ENCODE data around the gene BCAS3.

Gene BCAS3

GRCh38 chr17:61333136-61333535, 655.5 kb downstream of the BCAS3 start:
- no peak overlapping the region for H3K27ac ChIP-seq
- TF ChIP-seq ZFX (IDR thresholded peaks at IDR 0.05) (no peak), CTCF (conservative IDR thresholded peaks at IDR 0.05) (no peak)

- no peak for TF ChIP-seq CTCF (conservative IDR thresholded peaks at IDR 0.05)
- no peak for TF ChIP-seq ZFX (IDR thresholded peaks at IDR 0.05)
These were observed 657.0 kb downstream of the BCAS3 start for GRCh38 chr17:61334673-61335072.

GRCh38 chr17:61335105-61335844, 657.6 kb downstream of the BCAS3 start:
- no peak overlapping the region for H3K27ac ChIP-seq
- TF ChIP-seq CTCF (conservative IDR thresholded peaks at IDR 0.05) (no peak), ZFX (IDR thresholded peaks at IDR 0.05) (no peak)

More at GRCh38 chr17:61334673-61335072, 657.0 kb downstream of the BCAS3 start:
- no peak overlapping the region for H3K27ac ChIP-seq

- no peak overlapping the region for H3K27ac ChIP-seq
These were observed 658.4 kb downstream of the BCAS3 start for GRCh38 chr17:61335845-61336655.

GRCh38 chr17:61337290-61337689, 659.6 kb downstream of the BCAS3 start:
- no peak for TF ChIP-seq CTCF (conservative IDR thresholded peaks at IDR 0.05)
- TF ChIP-seq ZFX (IDR thresholded peaks at IDR 0.05): no peak
- H3K27ac ChIP-seq: no peak overlapping the region

More at GRCh38 chr17:61335845-61336655, 658.4 kb downstream of the BCAS3 start:
- TF ChIP-seq CTCF (conservative IDR thresholded peaks at IDR 0.05) (no peak), ZFX (IDR thresholded peaks at IDR 0.05) (no peak; the same call in 1 of the 2 replicates)

- no peak overlapping the region for H3K27ac ChIP-seq
- no peak for TF ChIP-seq ZFX (IDR thresholded peaks at IDR 0.05)
- TF ChIP-seq CTCF (conservative IDR thresholded peaks at IDR 0.05): no peak
These were observed 660.5 kb downstream of the BCAS3 start for GRCh38 chr17:61338000-61338798.

All from C4-2B (cell line).